ENCODE data around the gene RAP1GAP2. TPM values are rescaled to one million over a fixed set of nuclear protein-coding genes. Genes with fewer than 3 reads are reported as not detected.

Gene RAP1GAP2
- total and polyA plus RNA-seq, 8 donors = 11.8 to 92.4 (median 31.0) TPM

DNA sequence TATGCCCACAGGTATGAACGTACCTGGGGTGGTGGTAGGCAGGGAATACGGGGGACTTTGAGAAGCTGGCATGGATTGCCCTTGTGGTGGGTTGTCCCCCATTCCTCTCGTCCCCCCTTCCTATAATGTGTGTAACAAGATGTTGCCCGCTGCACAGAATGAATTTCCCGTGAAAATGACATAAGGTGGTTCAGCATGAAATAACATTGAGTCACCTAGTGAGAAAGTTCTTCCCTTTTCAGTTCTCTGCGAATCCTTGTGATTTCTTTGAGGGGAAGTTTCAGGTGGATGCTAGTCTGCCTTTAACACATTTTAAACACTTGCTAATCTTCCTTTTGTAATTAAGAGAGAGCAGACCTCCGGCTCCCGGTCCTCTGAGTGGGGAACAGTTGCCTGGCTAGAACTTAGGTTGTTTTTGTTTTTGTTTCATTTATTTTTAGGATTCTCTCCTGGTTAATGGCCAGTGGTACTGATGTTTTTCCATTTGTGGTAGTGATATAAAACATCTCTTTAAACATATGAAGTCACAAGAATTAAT, 58.9 kb downstream of the RAP1GAP2 start:
- peaks cover 25 to 47% (median 27%) of the 10 kb centered on the region in 4 donors for H3K4me1 ChIP-seq
- H3K4me3 ChIP-seq = peak overlapping the region; percentile 63 to 74 (median 66)
- H3K9me3 ChIP-seq = no peaks in the 10 kb centered on the region
- H3K27ac ChIP-seq = peak overlapping the region; percentile 64 to 94 (median 89)
- H3K27me3 ChIP-seq = peaks cover 0 to 40% (median 12%) of the 10 kb centered on the region in 3 donors
- H3K36me3 ChIP-seq = no peaks in the 10 kb centered on the region
- DNase-seq = no peak
- intact Hi-C loops (cut with DNase I; ENCODE audit: low total_unique reads) = no loop called here
- TF ChIP-seq, protein P1, sequence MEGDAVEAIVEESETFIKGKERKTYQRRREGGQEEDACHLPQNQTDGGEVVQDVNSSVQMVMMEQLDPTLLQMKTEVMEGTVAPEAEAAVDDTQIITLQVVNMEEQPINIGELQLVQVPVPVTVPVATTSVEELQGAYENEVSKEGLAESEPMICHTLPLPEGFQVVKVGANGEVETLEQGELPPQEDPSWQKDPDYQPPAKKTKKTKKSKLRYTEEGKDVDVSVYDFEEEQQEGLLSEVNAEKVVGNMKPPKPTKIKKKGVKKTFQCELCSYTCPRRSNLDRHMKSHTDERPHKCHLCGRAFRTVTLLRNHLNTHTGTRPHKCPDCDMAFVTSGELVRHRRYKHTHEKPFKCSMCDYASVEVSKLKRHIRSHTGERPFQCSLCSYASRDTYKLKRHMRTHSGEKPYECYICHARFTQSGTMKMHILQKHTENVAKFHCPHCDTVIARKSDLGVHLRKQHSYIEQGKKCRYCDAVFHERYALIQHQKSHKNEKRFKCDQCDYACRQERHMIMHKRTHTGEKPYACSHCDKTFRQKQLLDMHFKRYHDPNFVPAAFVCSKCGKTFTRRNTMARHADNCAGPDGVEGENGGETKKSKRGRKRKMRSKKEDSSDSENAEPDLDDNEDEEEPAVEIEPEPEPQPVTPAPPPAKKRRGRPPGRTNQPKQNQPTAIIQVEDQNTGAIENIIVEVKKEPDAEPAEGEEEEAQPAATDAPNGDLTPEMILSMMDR (IDR thresholded peaks at IDR 0.05) = no peak
- TF ChIP-seq POLR2AphosphoS5 (IDR thresholded peaks at IDR 0.05) (no peak), POLR2A (IDR thresholded peaks at IDR 0.05) (no peak), EP300 (IDR thresholded peaks at IDR 0.05) (no peak)
- WGBS, 5 donors = 32 to 48% (median 43%) methylated on average over 8 of the region's 8 CpGs

DNA sequence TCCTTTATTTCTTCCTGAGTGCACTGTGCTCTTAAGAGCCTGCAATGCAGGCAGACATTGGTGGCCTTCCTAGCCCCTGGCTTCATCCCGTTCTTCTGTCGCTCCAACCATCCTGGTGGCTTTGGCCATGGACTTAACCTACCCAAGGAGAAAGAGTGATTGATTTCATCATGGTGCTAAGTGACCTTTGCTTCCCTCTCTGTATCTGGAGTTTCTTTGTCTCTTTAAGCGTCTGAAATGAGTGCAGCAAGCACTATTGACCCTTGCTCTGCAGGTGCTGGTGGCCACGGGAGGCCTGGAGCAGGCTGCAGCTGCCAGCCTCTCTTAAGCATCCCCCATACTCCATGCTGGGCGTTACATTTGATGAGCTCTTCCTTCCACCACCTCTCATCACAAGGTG, 60.5 kb downstream of the RAP1GAP2 start:
- 61 to 74% (median 67%) methylated on average over 5 of the region's 5 CpGs for WGBS, 5 donors
- peaks cover 0 to 40% (median 12%) of the 10 kb centered on the region in 3 donors for H3K27me3 ChIP-seq
- no peaks in the 10 kb centered on the region for H3K9me3 ChIP-seq
- TF ChIP-seq POLR2AphosphoS5 (IDR thresholded peaks at IDR 0.05) (no peak), EP300 (IDR thresholded peaks at IDR 0.05) (no peak), POLR2A (IDR thresholded peaks at IDR 0.05) (no peak)
- TF ChIP-seq, protein P1 (IDR thresholded peaks at IDR 0.05) = no peak
- H3K36me3 ChIP-seq = no peaks in the 10 kb centered on the region
- H3K4me3 ChIP-seq = peak overlapping the region in 1 of 4 donors; percentile 3
- no peak for DNase-seq
- H3K27ac ChIP-seq = peak overlapping the region; percentile 14 to 94 (median 76)
- intact Hi-C loops (cut with DNase I; ENCODE audit: low total_unique reads) = no loop called here
- peaks cover 25 to 50% (median 27%) of the 10 kb centered on the region in 4 donors for H3K4me1 ChIP-seq

DNA sequence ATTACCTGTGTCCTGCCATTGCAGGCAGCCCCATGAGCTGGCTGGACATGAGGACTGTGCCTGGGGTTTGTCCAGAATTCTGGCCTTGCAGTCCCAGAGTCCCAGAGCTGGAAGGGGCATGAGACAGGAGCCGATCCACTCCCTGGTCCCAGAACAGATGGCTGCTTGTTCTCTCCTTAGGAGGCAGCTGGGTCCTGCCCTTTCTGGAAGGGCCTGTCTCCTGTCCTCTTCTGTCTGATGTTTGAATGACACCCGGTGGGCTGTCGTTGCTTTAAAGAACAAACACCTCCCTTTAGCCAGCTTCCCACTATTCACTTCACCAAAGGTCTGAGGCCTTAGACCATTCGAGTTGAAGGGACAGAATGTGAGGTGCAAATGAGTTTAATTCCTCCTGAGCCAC, 63.8 kb downstream of the RAP1GAP2 start:
- peaks cover 12 to 48% (median 21%) of the 10 kb centered on the region in 4 donors for H3K4me1 ChIP-seq
- H3K4me3 ChIP-seq = no peak overlapping the region
- DNase-seq = no peak
- TF ChIP-seq POLR2AphosphoS5 (IDR thresholded peaks at IDR 0.05) (no peak), EP300 (IDR thresholded peaks at IDR 0.05) (no peak)
- H3K9me3 ChIP-seq = no peaks in the 10 kb centered on the region
- H3K36me3 ChIP-seq = peaks cover 0 to 6% (median 0%) of the 10 kb centered on the region in 4 donors
- peaks cover 0 to 15% (median 1%) of the 10 kb centered on the region in 3 donors for H3K27me3 ChIP-seq
- intact Hi-C loops (cut with DNase I; ENCODE audit: low total_unique reads) = no loop called here
- WGBS, 5 donors = 63 to 83% (median 75%) methylated on average over 4 of the region's 4 CpGs
- peak overlapping the region in 2 of 5 donors; percentile 39 to 49 for H3K27ac ChIP-seq

DNA sequence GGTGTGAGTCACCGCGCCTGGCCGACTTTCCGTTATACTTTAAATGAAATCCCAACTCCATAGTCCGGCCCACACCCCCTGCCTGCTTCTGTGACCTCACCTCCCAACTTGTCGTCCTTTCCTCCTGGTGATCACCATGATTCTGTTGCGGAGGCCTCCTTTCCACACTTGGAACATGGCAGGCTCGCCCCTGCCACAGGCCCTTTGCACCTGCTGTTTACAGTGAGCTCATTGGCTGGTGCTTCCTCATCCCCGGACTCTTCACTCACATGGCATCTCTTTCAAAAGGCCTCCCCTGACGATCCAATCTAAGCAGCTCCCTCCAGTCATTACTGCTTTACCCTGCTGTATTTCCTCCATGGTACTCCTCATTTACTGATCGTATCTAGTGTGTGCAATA, 64.6 kb downstream of the RAP1GAP2 start:
- no peak for DNase-seq

More for the DNA sequence above, 64.6 kb downstream of the RAP1GAP2 start:
- no peak for TF ChIP-seq EP300 (IDR thresholded peaks at IDR 0.05)
- TF ChIP-seq POLR2A (IDR thresholded peaks at IDR 0.05) = no peak
- TF ChIP-seq, protein P1 (IDR thresholded peaks at IDR 0.05) = no peak
- TF ChIP-seq POLR2AphosphoS5 (IDR thresholded peaks at IDR 0.05) = no peak
- intact Hi-C loops (cut with DNase I; ENCODE audit: low total_unique reads) = no loop called here
- 80 to 93% (median 87%) methylated on average over 11 of the region's 11 CpGs for WGBS, 5 donors
- Histone ChIP-seq H3K36me3 (peaks cover 0 to 6% (median 0%) of the 10 kb centered on the region in 4 donors), H3K4me3 (no peak overlapping the region), H3K27me3 (peaks cover 0 to 8% (median 0%) of the 10 kb centered on the region in 3 donors), H3K27ac (peak overlapping the region in 3 of 5 donors; percentile 0 to 62 (median 48)), H3K4me1 (peaks cover 6 to 46% (median 26%) of the 10 kb centered on the region in 4 donors), H3K9me3 (no peaks in the 10 kb centered on the region)
